ENCODE measurements around the gene OXT.
A peak's percentile ranks its signal among the peaks of the same experiment; 100 is the strongest.
"Not testable (repeated sequence)": the region's sequence is repeated elsewhere in the genome, so short reads cannot be mapped to it uniquely, and the experiment has no call there.

OXT gene

GRCh38 chr20:3051385-3052019, 19.9 kb upstream of the OXT start:
- no peak for DNase-seq

- no peak for DNase-seq
Measured at GRCh38 chr20:3059489-3059888, 11.9 kb upstream of the OXT start.

- not testable (repeated sequence) for DNase-seq
Measured at GRCh38 chr20:3064119-3064518, 7.3 kb upstream of the OXT start.

- DNase-seq: no peak
Measured at GRCh38 chr20:3067139-3068014, 4.0 kb upstream of the OXT start.

- DNase-seq: no peak
Measured at GRCh38 chr20:3068075-3068474, 3.3 kb upstream of the OXT start.

- no peak for DNase-seq
Measured at GRCh38 chr20:3068986-3069900, 2.2 kb upstream of the OXT start.

GRCh38 chr20:3070725-3071124, 695 bp upstream of the OXT start:
- DNase-seq: no peak

- no peak for DNase-seq
Measured at GRCh38 chr20:3071266-3071609, 182 bp upstream of the OXT start.

GRCh38 chr20:3072530-3073250, 1.3 kb downstream of the OXT start:
- DNase-seq: no peak

GRCh38 chr20:3073251-3073643, 1.8 kb downstream of the OXT start:
- DNase-seq: not testable (repeated sequence)

GRCh38 chr20:3074812-3075211, 3.4 kb downstream of the OXT start:
- DNase-seq: no peak

- not testable (repeated sequence) for DNase-seq
Measured at GRCh38 chr20:3075315-3075714, 3.9 kb downstream of the OXT start.

- no peak for DNase-seq
Measured at GRCh38 chr20:3077618-3078134, 6.3 kb downstream of the OXT start.

GRCh38 chr20:3080939-3081388, 9.5 kb downstream of the OXT start:
- no peak for DNase-seq

GRCh38 chr20:3081641-3082040, 10.2 kb downstream of the OXT start:
- DNase-seq: no peak

- DNase-seq: peak; percentile 48
Measured at GRCh38 chr20:3082306-3082951, 11.0 kb downstream of the OXT start.

- DNase-seq: peak; percentile 40
Measured at GRCh38 chr20:3082955-3083952, 11.8 kb downstream of the OXT start.

- no peak for DNase-seq
Measured at GRCh38 chr20:3084283-3084985, 13.0 kb downstream of the OXT start, which contains the start of gene AVP. TSS of gene AVP (minus strand) at chr20:3084724. CDS start at chr20:3084674, 50 bp downstream.

- DNase-seq: no peak
Measured at GRCh38 chr20:3084986-3085360, 13.6 kb downstream of the OXT start.

- no peak for DNase-seq
Measured at GRCh38 chr20:3085571-3086072, 14.2 kb downstream of the OXT start.

Measured in eye (tissue), 1 donor.